GM18517 (cell line): ENCODE results near the gene SNTB2.

Experiments used
- ATAC-seq: cut with Tn5 transposase; IDR thresholded peaks from one replicate; pipeline ENCODE4 v1.9.1; 2021; ENCODE audit warnings: mild to moderate bottlenecking, moderate library complexity; ENCODE audit not compliant: unreplicated experiment

SNTB2 gene

DNA sequence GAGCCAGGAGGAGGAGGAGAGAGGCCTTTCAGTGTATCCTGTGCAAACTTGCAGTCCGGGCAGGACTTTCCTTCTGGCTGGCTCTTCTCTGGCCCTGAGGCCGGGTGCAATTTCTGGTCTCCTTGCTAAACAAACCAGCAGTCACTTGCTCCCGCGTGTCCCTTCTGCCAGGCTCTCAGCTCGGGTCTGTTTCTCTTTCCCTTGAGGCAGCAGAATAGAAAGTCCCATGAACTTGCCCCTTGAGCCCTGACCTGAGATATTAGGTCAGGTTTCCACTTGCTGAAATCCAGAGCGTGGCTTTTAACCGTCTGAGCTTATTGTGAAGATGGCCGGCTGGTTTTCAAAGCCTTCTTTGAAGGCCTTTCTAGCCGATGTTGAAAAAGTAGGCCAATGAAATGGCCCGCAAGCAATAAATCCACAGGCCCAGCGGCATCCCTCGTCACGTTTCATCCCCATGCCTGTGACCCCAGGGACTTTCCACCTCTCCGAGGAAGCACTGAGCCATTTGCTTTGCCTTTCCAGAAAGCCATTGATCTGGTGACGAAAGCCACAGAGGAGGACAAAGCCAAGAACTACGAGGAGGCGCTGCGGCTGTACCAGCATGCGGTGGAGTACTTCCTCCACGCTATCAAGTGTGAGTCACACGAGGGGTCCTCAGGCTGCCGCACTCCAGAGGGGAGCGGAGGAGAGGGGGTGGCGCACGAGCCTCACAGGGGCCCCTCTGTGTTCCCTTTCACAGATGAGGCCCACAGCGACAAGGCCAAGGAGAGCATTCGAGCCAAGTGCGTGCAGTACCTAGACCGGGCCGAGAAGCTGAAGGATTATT, 128.7 kb downstream of the SNTB2 start:
- no peak for ATAC-seq

GRCh38 chr16:69316595-69317034, 129.7 kb downstream of the SNTB2 start:
- ATAC-seq: no peak

DNA sequence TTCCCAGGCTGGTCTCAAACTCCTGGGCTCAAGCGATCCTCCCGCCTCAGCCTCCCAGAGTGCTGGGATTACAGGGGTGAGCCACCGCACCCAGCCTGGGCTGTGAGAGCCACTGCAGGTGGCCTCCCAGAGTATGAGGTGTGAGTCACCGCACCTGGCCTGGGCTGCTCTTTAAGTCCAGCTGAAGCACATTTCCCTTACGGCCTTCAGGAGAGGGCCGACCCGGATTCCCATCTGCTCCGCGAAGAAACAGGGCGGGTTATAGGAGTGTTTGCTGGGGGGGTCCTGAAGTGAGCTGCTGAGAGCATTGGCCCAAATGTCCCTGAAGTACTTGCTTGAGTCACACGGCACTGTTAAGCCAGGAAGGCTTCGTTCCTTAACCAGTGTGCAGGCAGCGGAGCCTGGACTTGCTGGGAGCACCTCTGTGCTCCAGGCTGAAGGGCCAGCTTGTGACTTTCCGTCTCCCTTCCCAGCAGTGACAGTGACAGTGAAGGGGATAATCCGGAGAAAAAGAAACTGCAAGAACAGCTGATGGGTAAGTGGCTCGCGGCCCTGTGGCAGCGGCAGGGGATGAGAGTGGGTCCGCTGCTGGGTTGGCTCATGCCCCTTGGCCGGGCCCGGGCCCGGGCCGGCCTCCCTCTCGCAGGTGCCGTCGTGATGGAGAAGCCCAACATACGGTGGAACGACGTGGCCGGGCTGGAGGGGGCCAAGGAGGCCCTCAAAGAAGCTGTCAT, 131.4 kb downstream of the SNTB2 start:
- no peak for ATAC-seq

GRCh38 chr16:69318911-69319289, 131.9 kb downstream of the SNTB2 start:
- no peak for ATAC-seq

DNA sequence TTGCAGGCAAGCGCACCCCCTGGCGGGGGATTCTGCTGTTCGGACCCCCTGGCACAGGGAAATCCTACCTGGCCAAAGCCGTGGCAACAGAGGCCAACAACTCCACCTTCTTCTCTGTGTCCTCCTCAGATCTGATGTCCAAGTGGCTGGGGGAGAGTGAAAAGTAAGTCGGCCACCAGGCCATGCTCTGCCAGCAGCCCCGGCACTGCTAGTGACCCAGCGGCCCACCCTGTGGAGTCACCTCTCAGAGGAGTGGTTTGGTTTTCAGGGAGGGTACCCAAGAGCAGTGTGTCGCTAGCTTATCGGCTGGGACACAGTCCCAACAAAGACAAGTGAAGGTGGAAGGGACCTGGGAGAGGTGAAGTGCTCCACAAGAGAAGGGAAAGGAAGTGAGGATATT, 132.4 kb downstream of the SNTB2 start:
- no peak for ATAC-seq

GRCh38 chr16:69319826-69320739, 133.1 kb downstream of the SNTB2 start:
- no peak for ATAC-seq

DNA sequence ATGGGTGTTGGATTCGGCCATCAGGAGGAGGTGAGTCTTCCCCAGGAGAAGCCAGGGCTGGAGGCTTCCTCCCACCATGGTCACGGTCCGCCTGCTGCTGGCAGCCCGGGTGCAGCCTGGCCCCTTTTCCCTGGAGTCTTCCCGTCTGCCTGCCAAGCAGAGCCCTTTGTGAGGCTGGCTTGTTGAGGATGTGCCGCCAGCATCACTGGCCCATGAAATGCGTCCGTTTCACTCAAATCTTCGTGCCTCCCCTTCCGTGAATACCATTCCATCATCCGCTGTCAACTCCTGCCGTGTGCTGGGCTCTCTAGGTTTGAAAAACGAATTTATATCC, 133.7 kb downstream of the SNTB2 start:
- no peak for ATAC-seq

GRCh38 chr16:69321080-69321479, 134.1 kb downstream of the SNTB2 start:
- ATAC-seq: no peak

- no peak for ATAC-seq
Observed at GRCh38 chr16:69322343-69322742, 135.4 kb downstream of the SNTB2 start.

DNA sequence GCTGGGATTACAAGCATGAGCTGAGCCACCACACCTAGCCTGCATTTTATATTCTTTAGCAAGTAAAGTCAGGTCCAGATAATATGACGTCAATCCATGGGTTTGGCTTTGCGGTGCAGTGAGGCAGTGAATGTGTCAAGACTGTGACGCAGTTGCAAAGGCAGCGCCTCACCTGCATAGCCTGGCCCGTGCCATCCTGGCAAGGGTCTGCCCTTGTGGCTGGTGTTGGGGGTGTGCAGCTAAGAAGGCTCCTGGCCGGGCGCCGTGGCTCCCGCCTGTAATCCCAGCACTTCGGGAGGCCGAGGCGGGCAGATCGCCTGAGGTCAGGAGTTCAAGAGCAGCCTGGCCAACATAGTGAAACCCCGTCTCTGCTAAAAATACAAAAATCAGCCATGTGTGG, 136.5 kb downstream of the SNTB2 start:
- no peak for ATAC-seq

DNA sequence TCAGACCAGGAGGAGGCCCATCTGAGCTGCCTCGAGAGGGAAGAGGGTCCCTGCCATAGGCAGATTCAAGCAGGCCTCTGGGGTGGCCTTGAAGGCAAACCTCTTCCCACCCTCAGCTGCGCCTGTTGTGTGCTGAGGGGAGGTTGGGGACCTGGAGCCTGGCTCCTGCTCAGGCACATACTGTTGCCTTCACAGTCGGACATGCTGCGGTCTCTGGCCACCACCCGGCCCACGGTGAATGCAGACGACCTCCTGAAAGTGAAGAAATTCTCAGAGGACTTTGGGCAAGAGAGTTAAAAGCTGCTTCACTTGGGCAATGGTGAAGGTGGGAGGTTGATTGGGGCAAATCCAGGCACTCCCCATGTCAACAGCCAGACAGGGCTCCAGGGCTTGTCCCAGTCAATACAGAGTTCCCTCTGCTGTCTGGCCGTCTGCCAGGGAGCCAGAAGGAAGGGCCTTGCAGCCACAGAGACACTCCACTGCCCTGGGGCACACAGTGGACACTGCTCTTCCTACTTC, 137.1 kb downstream of the SNTB2 start:
- ATAC-seq: no peak

DNA sequence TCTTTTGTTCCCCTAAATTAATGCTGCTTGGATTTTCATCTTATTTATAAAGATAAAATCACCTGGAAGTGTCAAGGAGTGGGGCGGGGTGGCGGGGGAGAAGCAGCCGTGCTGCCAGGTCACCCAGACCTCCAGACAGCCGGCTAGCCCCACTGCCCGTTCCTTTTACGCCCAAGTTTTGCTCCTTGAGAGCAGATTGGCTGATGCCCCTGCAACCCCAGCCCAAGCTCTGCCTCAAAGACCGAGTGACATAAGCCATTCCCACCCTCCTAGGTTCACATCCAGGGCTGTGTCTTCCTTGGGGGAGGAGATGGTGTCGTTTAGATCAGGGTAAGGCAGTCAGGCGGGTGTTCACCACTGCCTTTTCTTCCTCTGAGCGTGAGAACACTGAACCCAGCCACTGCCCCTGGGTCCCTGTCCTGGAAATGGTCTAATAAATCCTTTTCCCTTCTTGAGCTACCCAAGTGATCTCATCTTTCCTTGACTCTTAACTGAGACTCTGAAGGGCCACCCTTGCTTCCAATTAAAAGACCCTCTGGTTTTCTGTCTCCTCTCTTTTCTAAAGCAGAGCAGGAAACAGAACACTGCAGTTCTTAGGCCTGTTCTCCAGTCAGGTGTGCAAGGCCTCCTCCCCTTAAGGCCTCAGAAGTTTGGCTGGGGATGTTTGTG, 137.8 kb downstream of the SNTB2 start:
- ATAC-seq: no peak

DNA sequence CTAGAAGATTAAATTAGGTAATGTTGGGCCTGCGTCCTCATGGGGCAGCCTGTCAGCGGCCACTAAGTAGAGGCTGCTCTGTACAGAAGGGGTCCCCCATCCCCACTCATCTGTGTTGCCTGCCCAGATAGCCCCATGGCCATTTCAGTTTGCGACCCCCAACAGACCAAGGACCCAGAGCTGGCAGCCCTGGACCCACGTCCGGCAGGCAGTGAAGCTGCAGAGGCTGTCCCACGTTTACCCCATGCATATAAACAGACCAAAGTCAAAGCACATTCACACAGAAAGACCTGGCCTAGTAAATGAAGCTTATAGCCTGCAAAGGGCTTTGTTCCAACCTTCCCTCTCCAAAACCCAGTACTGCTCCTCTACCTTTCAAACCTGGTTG, 138.8 kb downstream of the SNTB2 start:
- ATAC-seq: no peak

- ATAC-seq: no peak
Observed at GRCh38 chr16:69326172-69326873, 139.4 kb downstream of the SNTB2 start.

DNA sequence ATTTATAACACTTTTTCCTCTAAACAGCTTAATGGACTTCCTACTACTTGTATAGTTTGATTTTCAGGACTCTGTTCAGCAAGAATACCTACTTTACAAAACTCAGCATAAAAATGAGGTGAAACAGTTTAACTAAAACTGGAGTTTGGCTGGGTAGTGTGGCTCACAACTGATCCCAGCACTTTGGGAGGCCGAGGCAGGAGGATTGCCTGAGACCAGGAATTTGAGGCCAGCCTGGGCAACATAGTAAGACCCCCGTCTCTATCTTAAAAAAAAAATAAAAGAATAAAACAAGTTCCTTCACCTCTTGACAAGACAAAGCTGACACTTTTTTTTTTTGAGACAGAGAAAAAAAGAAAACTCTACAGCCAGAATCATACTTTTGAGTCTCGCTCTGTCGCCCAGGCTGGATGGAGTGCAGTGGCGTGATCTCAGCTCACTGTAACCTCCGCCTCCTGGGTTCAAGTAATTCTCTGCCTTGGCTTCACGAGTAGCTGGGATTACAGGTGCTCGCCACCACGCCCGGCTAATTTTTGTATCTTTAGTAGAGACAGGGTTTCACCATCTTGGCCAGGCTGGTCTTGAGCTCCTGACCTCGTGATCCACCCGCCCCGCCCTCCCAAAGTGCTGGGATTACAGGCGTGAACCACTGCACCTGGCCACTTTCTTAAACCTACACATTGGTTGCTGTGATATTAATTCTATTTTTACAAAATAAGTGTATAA, 140.8 kb downstream of the SNTB2 start:
- no peak for ATAC-seq

GRCh38 chr16:69328854-69329316, 141.9 kb downstream of the SNTB2 start:
- ATAC-seq: no peak

- no peak for ATAC-seq
Observed at GRCh38 chr16:69329369-69330285, 142.7 kb downstream of the SNTB2 start.
